MCF 10A (cell line): ENCODE measurements around the gene PLEKHA6. TPM values are rescaled to one million over a fixed set of nuclear protein-coding genes. Genes with fewer than 3 reads are reported as not detected.

Experiments used
- BruUV-seq: library from RNA; stranded (reverse); fragments of 400-500 nt; replicated peaks from 2 replicates; lab custom pipeline; 2021; lab: Mats Ljungman, UMichigan
- CTCF ChIA-PET: fragments of 300-600 bp; sonication (Branson Sonifier 250); formaldehyde crosslinking; extraction: SDS; loops from one replicate; lab custom pipeline; 2021; ENCODE audit warnings: antibody characterized with exemption, inconsistent platforms; lab: Yijun Ruan, JAX
- POLR2A ChIA-PET: fragments of 300-600, 350-650 bp; sonication (Branson Sonifier 250); formaldehyde crosslinking; extraction: SDS; loops from one replicate; lab custom pipeline; 2020; ENCODE audit warnings: antibody characterized with exemption, inconsistent platforms; lab: Yijun Ruan, JAX
- DNase-seq: peaks from one replicate; pipeline ENCODE4 v3.0.0-alpha.2; 2018; ENCODE audit not compliant: unreplicated experiment
- H3K27ac Mint-ChIP-seq: one replicate; pipeline ENCODE4 v1.8.0; 2022; ENCODE audit warnings: mild to moderate bottlenecking, low read depth, mixed read lengths; ENCODE audit not compliant: unreplicated experiment
- H3K27me3 Mint-ChIP-seq: one replicate; pipeline ENCODE4 v1.8.0; 2022; ENCODE audit warnings: mixed read lengths; ENCODE audit not compliant: insufficient read depth, unreplicated experiment
- H3K36me3 Mint-ChIP-seq: one replicate; pipeline ENCODE4 v1.8.0; 2022; ENCODE audit warnings: mild to moderate bottlenecking, moderate library complexity, mixed read lengths; ENCODE audit not compliant: insufficient read depth, unreplicated experiment
- H3K4me1 Mint-ChIP-seq: one replicate; pipeline ENCODE4 v1.8.0; 2022; ENCODE audit warnings: mixed read lengths; ENCODE audit not compliant: insufficient read depth, unreplicated experiment
- H3K4me3 Mint-ChIP-seq: one replicate; pipeline ENCODE4 v1.8.0; 2022; ENCODE audit warnings: mild to moderate bottlenecking, moderate library complexity, mixed read lengths; ENCODE audit not compliant: unreplicated experiment
- H3K9me3 Mint-ChIP-seq: one replicate; pipeline ENCODE4 v1.8.0; 2022; ENCODE audit warnings: mixed read lengths; ENCODE audit not compliant: unreplicated experiment
- CTCF ChIP-seq: fragments of 200-600 bp; IDR thresholded peaks from one replicate; pipeline ENCODE4 v1.8.0; 2022; ENCODE audit warnings: antibody characterized with exemption, mild to moderate bottlenecking; ENCODE audit not compliant: unreplicated experiment
- intact Hi-C: fragments of 100-400 bp; cut with micrococcal nuclease; formaldehyde crosslinking; loops from 2 replicates; pipeline ENCODE4 v1.14.1; 2022
- total RNA-seq: library from RNA; stranded (reverse); gene quantifications from 2 replicates; pipeline ENCODE4 v1.2.3, GENCODE V29; 2022

Gene PLEKHA6
- total RNA-seq, 1 experiment from 2014 or later: 75.9 TPM

DNA sequence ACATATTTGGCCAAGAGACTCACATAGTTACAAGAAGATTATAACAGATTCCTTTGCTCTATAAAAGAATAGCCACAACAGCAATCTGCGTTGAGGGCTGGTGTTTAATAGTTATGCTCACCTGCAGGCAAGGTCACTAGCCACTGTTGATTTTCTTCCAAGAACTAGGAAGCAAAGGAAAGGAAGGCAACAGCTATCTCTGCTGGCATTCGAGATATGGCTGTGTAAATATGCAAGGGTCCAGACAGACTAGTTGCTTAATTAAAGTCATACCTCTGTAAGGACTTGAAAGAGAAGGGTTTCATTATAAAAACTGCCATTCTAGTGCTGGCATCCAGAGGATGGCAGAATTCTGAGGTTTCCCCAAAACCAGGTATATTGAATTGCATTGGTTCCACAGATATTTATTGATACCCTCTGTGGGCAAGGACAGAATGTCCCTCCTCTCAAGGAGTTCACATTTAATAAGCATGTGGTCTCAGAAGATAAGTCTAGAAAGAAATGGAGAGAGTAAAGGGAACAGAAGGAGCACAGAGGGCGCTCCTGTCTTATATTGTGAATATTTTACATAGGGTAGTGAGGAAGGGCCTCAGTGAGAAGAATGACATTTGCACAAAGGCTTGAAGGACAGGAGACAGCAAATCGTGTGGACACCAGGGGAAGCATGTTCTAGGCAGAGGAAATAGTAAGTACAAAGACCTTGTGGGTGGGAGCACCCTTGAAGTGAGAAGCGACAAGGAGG lies 23.6 kb upstream of the PLEKHA6 start:
- CTCF ChIA-PET: interaction anchor here (7.3 to 13.2 kb wide), 2 partner anchors 16 to 21 kb away, joined by 82 to 117 read pairs; no protein-coding TSS in a partner anchor
- no peak overlapping the region for H3K27ac Mint-ChIP-seq
- no peaks in the 10 kb centered on the region for H3K27me3 Mint-ChIP-seq
- no peak for DNase-seq
- no peak for TF ChIP-seq CTCF
- H3K36me3 Mint-ChIP-seq: no peaks in the 10 kb centered on the region
- no peak overlapping the region for H3K4me3 Mint-ChIP-seq
- H3K4me1 Mint-ChIP-seq: no peaks in the 10 kb centered on the region
- intact Hi-C loops: no loop called here
- no TSS peak for BruUV-seq
- POLR2A ChIA-PET: interaction anchor here (1.0 to 5.5 kb wide), 3 partner anchors 12 to 47 kb away, joined by 3 to 49 read pairs (median 15); no protein-coding TSS in a partner anchor
- no peaks in the 10 kb centered on the region for H3K9me3 Mint-ChIP-seq

GRCh38 chr1:204382714-204383083 lies 23.0 kb upstream of the PLEKHA6 start:
- POLR2A ChIA-PET: interaction anchor here (0.6 to 5.5 kb wide), 4 partner anchors 13 to 110 kb away, joined by 3 to 49 read pairs (median 9); no protein-coding TSS in a partner anchor
- peaks cover 5% of the 10 kb centered on the region for H3K4me1 Mint-ChIP-seq

DNA sequence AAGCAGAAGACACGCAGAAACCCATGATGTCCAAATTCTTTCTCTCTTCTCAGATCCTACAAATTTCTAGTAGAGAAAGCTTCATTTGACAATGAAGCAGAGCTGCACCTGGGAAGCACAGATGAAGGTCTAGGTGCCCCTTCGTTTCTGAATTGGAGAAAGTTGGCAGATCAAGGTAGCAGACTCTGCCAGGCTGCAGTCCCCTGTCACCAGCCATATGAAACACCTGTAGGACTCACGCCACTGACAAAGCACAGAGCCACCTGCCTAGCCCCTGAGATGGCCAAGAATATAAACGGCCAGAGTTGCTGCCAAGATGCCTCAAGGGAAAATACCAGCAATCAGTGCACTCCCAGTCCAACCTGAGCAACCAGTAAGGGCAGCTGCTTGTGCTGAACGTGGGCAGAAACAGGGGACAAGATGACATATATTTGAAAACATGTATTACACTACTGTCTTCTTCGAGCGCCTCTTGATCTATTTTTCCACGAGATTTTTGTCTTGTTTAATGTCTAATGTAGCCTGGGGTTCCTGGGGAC lies 20.6 kb upstream of the PLEKHA6 start:
- no peak overlapping the region for H3K4me3 Mint-ChIP-seq
- no peak for TF ChIP-seq CTCF
- no peaks in the 10 kb centered on the region for H3K9me3 Mint-ChIP-seq
- peaks cover 5% of the 10 kb centered on the region for H3K4me1 Mint-ChIP-seq
- POLR2A ChIA-PET: interaction anchor here (0.6 to 5.5 kb wide), 12 partner anchors 9 to 127 kb away, joined by 3 to 49 read pairs (median 5); partner anchors contain the start of gene PIK3C2B
- no peak for DNase-seq
- no peaks in the 10 kb centered on the region for H3K27me3 Mint-ChIP-seq
- no peaks in the 10 kb centered on the region for H3K36me3 Mint-ChIP-seq
- no peak overlapping the region for H3K27ac Mint-ChIP-seq
- CTCF ChIA-PET: interaction anchor here (0.9 to 13.2 kb wide), 9 partner anchors 13 to 217 kb away, joined by 3 to 117 read pairs (median 10); no protein-coding TSS in a partner anchor
- intact Hi-C loops: no loop called here
- no TSS peak for BruUV-seq

More at GRCh38 chr1:204382714-204383083, 23.0 kb upstream of the PLEKHA6 start:
- no peak for TF ChIP-seq CTCF
- CTCF ChIA-PET: interaction anchor here (0.6 to 13.2 kb wide), 7 partner anchors 17 to 1095 kb away, joined by 3 to 117 read pairs (median 4); partner anchors contain the start of gene GOLT1A
- intact Hi-C loops: no loop called here
- no peaks in the 10 kb centered on the region for H3K27me3 Mint-ChIP-seq
- H3K9me3 Mint-ChIP-seq: no peaks in the 10 kb centered on the region
- no peak overlapping the region for H3K4me3 Mint-ChIP-seq
- H3K36me3 Mint-ChIP-seq: no peaks in the 10 kb centered on the region
- H3K27ac Mint-ChIP-seq: no peak overlapping the region
- BruUV-seq: no TSS peak
- no peak for DNase-seq
